H9 (cell line): ENCODE measurements around the gene PHF21A. TPM values are rescaled to one million over a fixed set of nuclear protein-coding genes. Genes with fewer than 3 reads are reported as not detected.

Experiments
- DNase-seq: peaks from one replicate; pipeline ENCODE4 v3.0.0-alpha.2; 2017
- H2AFZ ChIP-seq: one replicate; pipeline ENCODE4 v1.6.1; 2013; ENCODE audit warnings: mild to moderate bottlenecking, low read length, control low read depth, moderate library complexity
- H2AK5ac ChIP-seq: 2 replicates; pipeline ENCODE4 v1.6.1; 2013; ENCODE audit warnings: low read length, control low read depth, mixed read lengths; ENCODE audit not compliant: insufficient read length
- H2BK120ac ChIP-seq: one replicate; pipeline ENCODE4 v1.6.1; 2013; ENCODE audit warnings: low read depth, mild to moderate bottlenecking, low read length, control low read depth, inconsistent platforms; ENCODE audit not compliant: poor library complexity, severe bottlenecking
- H2BK12ac ChIP-seq: 2 replicates; pipeline ENCODE4 v1.6.1; 2013; ENCODE audit warnings: low read length, control low read depth, mixed read lengths, low read depth; ENCODE audit not compliant: insufficient read length
- H2BK15ac ChIP-seq: 2 replicates; pipeline ENCODE4 v1.6.1; 2013; ENCODE audit warnings: low read depth, low read length, control low read depth
- H2BK20ac ChIP-seq: one replicate; pipeline ENCODE4 v1.6.1; 2013; ENCODE audit warnings: low read depth, mild to moderate bottlenecking, low read length, control low read depth, inconsistent platforms; ENCODE audit not compliant: poor library complexity, severe bottlenecking
- H2BK5ac ChIP-seq: 2 replicates; pipeline ENCODE4 v1.6.1; 2013; ENCODE audit warnings: low read length, control low read depth, mixed read lengths; ENCODE audit not compliant: insufficient read length
- H3K14ac ChIP-seq: 2 replicates; pipeline ENCODE4 v1.6.1; 2013; ENCODE audit warnings: low read length, control low read depth; ENCODE audit not compliant: insufficient read depth
- H3K18ac ChIP-seq: 2 replicates; pipeline ENCODE4 v1.6.1; 2013; ENCODE audit warnings: low read depth, mild to moderate bottlenecking, mixed read lengths, low read length, control low read depth; ENCODE audit not compliant: insufficient read length
- H3K23ac ChIP-seq: 2 replicates; pipeline ENCODE4 v1.6.1; 2013; ENCODE audit warnings: low read length, control low read depth, mixed read lengths, low read depth; ENCODE audit not compliant: insufficient read length
- H3K23me2 ChIP-seq: 2 replicates; pipeline ENCODE4 v1.6.1; 2013; ENCODE audit warnings: low read depth, mild to moderate bottlenecking, mixed read lengths, low read length, control low read depth; ENCODE audit not compliant: insufficient read length, poor library complexity, severe bottlenecking
- H3K27ac ChIP-seq: 2 replicates; pipeline ENCODE4 v1.5.1; 2013; ENCODE audit warnings: low read length, control low read depth, mixed read lengths, low read depth; ENCODE audit not compliant: insufficient read length
- H3K27me3 ChIP-seq: 2 replicates; pipeline ENCODE4 v1.6.1; 2013; ENCODE audit warnings: low read length, control low read depth, inconsistent platforms; ENCODE audit not compliant: insufficient read depth
- H3K4ac ChIP-seq: 2 replicates; pipeline ENCODE4 v1.6.1; 2013; ENCODE audit warnings: low read depth, mild to moderate bottlenecking, control low read depth, inconsistent platforms, low read length, moderate library complexity
- H3K4me1 ChIP-seq: 2 replicates; pipeline ENCODE4 v1.6.1; 2013; ENCODE audit warnings: low read length, control low read depth, inconsistent platforms; ENCODE audit not compliant: insufficient read depth
- H3K4me2 ChIP-seq: 2 replicates; pipeline ENCODE4 v1.6.1; 2013; ENCODE audit warnings: low read length, control low read depth, mixed read lengths; ENCODE audit not compliant: insufficient read length, insufficient read depth
- H3K56ac ChIP-seq: 2 replicates; pipeline ENCODE4 v1.6.1; 2013; ENCODE audit warnings: low read depth, mild to moderate bottlenecking, mixed read lengths, low read length, control low read depth; ENCODE audit not compliant: insufficient read length
- H3K79me1 ChIP-seq: 2 replicates; pipeline ENCODE4 v1.6.1; 2013; ENCODE audit warnings: low read depth, mild to moderate bottlenecking, moderate library complexity, low read length, control low read depth, inconsistent platforms; ENCODE audit not compliant: insufficient read depth, poor library complexity, severe bottlenecking
- H3K79me2 ChIP-seq: 2 replicates; pipeline ENCODE4 v1.6.1; 2013; ENCODE audit warnings: low read length, control low read depth, inconsistent platforms; ENCODE audit not compliant: insufficient read depth
- H3K9ac ChIP-seq: 2 replicates; pipeline ENCODE4 v1.6.1; 2013; ENCODE audit warnings: low read length, control low read depth, mixed read lengths; ENCODE audit not compliant: insufficient read length; ENCODE audit errors: extremely low read depth
- H3K9me3 ChIP-seq: one replicate; pipeline ENCODE4 v1.6.1; 2013; ENCODE audit warnings: low read depth, low read length, inconsistent platforms; ENCODE audit not compliant: control insufficient read depth
- H3T11ph ChIP-seq: one replicate; pipeline ENCODE4 v1.6.1; 2013; ENCODE audit warnings: mild to moderate bottlenecking, low read length, control low read depth, inconsistent platforms
- H4K20me1 ChIP-seq: one replicate; pipeline ENCODE4 v1.6.1; 2013; ENCODE audit not compliant: control insufficient read depth, insufficient read length, insufficient read depth
- H4K5ac ChIP-seq: 2 replicates; pipeline ENCODE4 v1.6.1; 2013; ENCODE audit warnings: low read depth, mild to moderate bottlenecking, mixed read lengths, low read length, control low read depth; ENCODE audit not compliant: insufficient read length
- H4K8ac ChIP-seq: replicated peaks from 2 replicates; pipeline ENCODE4 v1.6.1; 2013; ENCODE audit warnings: low read length, control low read depth, mixed read lengths, low read depth; ENCODE audit not compliant: insufficient read length
- H4K91ac ChIP-seq: 2 replicates; pipeline ENCODE4 v1.6.1; 2013; ENCODE audit warnings: low read depth, mild to moderate bottlenecking, moderate library complexity, mixed read lengths, low read length, control low read depth; ENCODE audit not compliant: insufficient read length
- H3K27ac Mint-ChIP-seq, 3 experiments: 2 replicates in 2 of 3; 3 replicates in 1 of 3; pipeline ENCODE4 v1.8.0; 2020 to 2021; ENCODE audit warnings: mixed read lengths in 3 of 3, mild to moderate bottlenecking in 1 of 3, moderate library complexity in 1 of 3
- H3K27me3 Mint-ChIP-seq: 2 replicates; pipeline ENCODE4 v1.8.0; 2021; ENCODE audit warnings: low read depth, mild to moderate bottlenecking, moderate library complexity, mixed read lengths
- H3K36me3 Mint-ChIP-seq, 3 experiments: 2 replicates in 2 of 3; 3 replicates in 1 of 3; pipeline ENCODE4 v1.8.0; 2020 to 2021; ENCODE audit warnings: low read depth in 3 of 3, mixed read lengths in 3 of 3; ENCODE audit not compliant: insufficient read depth in 1 of 3
- H3K4me1 Mint-ChIP-seq, 2 experiments: 2 replicates each; pipeline ENCODE4 v1.8.0; 2020; ENCODE audit warnings: mixed read lengths in 2 of 2
- H3K4me3 Mint-ChIP-seq, 2 experiments: 2 replicates in 1 of 2; 3 replicates in 1 of 2; pipeline ENCODE4 v1.8.0; 2020 to 2021; ENCODE audit warnings: mild to moderate bottlenecking in 2 of 2, mixed read lengths in 2 of 2, moderate library complexity in 1 of 2
- H3K9me3 Mint-ChIP-seq, 2 experiments: 2 replicates in 1 of 2; 3 replicates in 1 of 2; pipeline ENCODE4 v1.8.0; 2020; ENCODE audit warnings: mild to moderate bottlenecking in 2 of 2, mixed read lengths in 2 of 2, moderate library complexity in 1 of 2
- WGBS: extraction: QIAGEN DNeasy Blood & Tissue Kit; methylation state at CpG from one replicate; pipeline ENCODE4 v1.1.7; 2013; ENCODE audit warnings: missing lambda C conversion rate, low lambda C conversion rate, mixed read lengths; ENCODE audit not compliant: insufficient read length; ENCODE audit errors: extremely low coverage; 5-methylcytosine and 5-hydroxymethylcytosine counted together
- total RNA-seq: library from RNA; stranded (reverse); gene quantifications from 2 replicates; pipeline ENCODE4 v1.2.1, GENCODE V29; 2021
- TF ChIP-seq, protein P1 (sequence below): fragments of 200-600 bp; sonication (generic); conservative IDR thresholded peaks from 3 replicates; pipeline ENCODE4 v1.8.0; 2021; ENCODE audit warnings: antibody characterized with exemption, mild to moderate bottlenecking

Gene PHF21A
- total RNA-seq, 1 experiment from 2014 or later, result 33.8 TPM

DNA sequence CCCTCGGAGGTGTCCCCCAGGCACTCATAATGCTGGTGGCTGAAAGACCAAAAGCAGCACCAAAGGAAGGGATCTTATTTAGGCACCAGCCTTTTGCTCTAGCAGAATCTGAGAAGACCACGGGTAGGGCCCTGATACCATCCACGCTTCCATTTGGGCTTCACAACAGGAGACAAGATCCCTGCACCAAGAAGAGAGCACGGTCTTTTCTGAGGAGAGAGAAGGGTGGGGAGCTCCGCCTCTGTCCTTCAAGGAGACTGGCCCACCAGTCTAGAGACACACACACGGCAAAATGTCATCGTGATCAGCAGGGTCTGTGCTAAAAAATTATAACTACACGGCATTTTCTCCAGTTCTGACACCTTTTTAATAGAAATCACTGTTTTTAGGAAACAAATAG lies 189.0 kb downstream of the PHF21A start:
- Histone ChIP-seq H4K91ac (no peak overlapping the region), H3K4me2 (no peak overlapping the region), H3K23me2 (no peaks in the 10 kb centered on the region), H3K27ac (no peak overlapping the region), H2BK15ac (no peak overlapping the region), H3K9ac (no peak overlapping the region), H2BK12ac (no peak overlapping the region), H2BK5ac (no peak overlapping the region), H3K4me1 (no peaks in the 10 kb centered on the region), H3K14ac (no peak overlapping the region), H3K79me2 (no peaks in the 10 kb centered on the region), H4K5ac (no peak overlapping the region), H2BK20ac (no peak overlapping the region), H3T11ph (no peak overlapping the region), H3K18ac (no peak overlapping the region), H2AK5ac (no peak overlapping the region), H2AFZ (no peak overlapping the region), H4K8ac (no peak overlapping the region), H3K27me3 (no peaks in the 10 kb centered on the region), H4K20me1 (no peaks in the 10 kb centered on the region), H3K23ac (no peak overlapping the region), H3K9me3 (no peaks in the 10 kb centered on the region), H2BK120ac (no peak overlapping the region), H3K4ac (no peak overlapping the region), H3K56ac (no peak overlapping the region), H3K79me1 (no peaks in the 10 kb centered on the region)
- peaks cover 5 to 15% of the 10 kb centered on the region in 2 experiments; a peak in 3 of 4 replicates for H3K4me1 Mint-ChIP-seq
- DNase-seq, result no peak
- H3K27ac Mint-ChIP-seq, result peak overlapping the region in 1 of 3 experiments; percentile 56; a peak in 2 of 7 replicates
- no peaks in the 10 kb centered on the region for H3K27me3 Mint-ChIP-seq
- no peaks in the 10 kb centered on the region for H3K9me3 Mint-ChIP-seq
- H3K4me3 Mint-ChIP-seq, result no peak overlapping the region; a peak in 1 of 5 replicates
- H3K36me3 Mint-ChIP-seq, result peaks cover 1 to 61% (median 60%) of the 10 kb centered on the region in 3 experiments
- WGBS, result no CpG with 5 or more reads among the region's 8 CpGs
- TF ChIP-seq, protein P1, sequence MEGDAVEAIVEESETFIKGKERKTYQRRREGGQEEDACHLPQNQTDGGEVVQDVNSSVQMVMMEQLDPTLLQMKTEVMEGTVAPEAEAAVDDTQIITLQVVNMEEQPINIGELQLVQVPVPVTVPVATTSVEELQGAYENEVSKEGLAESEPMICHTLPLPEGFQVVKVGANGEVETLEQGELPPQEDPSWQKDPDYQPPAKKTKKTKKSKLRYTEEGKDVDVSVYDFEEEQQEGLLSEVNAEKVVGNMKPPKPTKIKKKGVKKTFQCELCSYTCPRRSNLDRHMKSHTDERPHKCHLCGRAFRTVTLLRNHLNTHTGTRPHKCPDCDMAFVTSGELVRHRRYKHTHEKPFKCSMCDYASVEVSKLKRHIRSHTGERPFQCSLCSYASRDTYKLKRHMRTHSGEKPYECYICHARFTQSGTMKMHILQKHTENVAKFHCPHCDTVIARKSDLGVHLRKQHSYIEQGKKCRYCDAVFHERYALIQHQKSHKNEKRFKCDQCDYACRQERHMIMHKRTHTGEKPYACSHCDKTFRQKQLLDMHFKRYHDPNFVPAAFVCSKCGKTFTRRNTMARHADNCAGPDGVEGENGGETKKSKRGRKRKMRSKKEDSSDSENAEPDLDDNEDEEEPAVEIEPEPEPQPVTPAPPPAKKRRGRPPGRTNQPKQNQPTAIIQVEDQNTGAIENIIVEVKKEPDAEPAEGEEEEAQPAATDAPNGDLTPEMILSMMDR, result no peak
